ENCODE measurements around the gene CTDSPL. TPM values are rescaled to one million over a fixed set of nuclear protein-coding genes. Genes with fewer than 3 reads are reported as not detected.
A peak's percentile ranks its signal among the peaks of the same experiment; 100 is the strongest.

CTDSPL gene
- total RNA-seq, 1 donor from 2014 or later: 107 TPM

GRCh38 chr3:37918627-37919026, 56.9 kb downstream of the CTDSPL start:
- DNase-seq: no peak

GRCh38 chr3:37920156-37920699, 58.5 kb downstream of the CTDSPL start:
- DNase-seq: no peak

GRCh38 chr3:37921025-37921424, 59.3 kb downstream of the CTDSPL start:
- no peak for DNase-seq

GRCh38 chr3:37922721-37923568, 61.3 kb downstream of the CTDSPL start:
- peak; percentile 41 for DNase-seq

GRCh38 chr3:37923569-37924040, 61.9 kb downstream of the CTDSPL start:
- no peak for DNase-seq

- DNase-seq: no peak
Observed at GRCh38 chr3:37924453-37924852, 62.8 kb downstream of the CTDSPL start.

- no peak for DNase-seq
Observed at GRCh38 chr3:37925157-37925556, 63.5 kb downstream of the CTDSPL start.

- DNase-seq: no peak
Observed at GRCh38 chr3:37926611-37927010, 64.9 kb downstream of the CTDSPL start.

- no peak for DNase-seq
Observed at GRCh38 chr3:37930495-37930894, 68.8 kb downstream of the CTDSPL start.

GRCh38 chr3:37932505-37932904, 70.8 kb downstream of the CTDSPL start:
- DNase-seq: no peak

GRCh38 chr3:37934631-37935289, 73.1 kb downstream of the CTDSPL start:
- DNase-seq: peak; percentile 28

GRCh38 chr3:37935290-37935668, 73.6 kb downstream of the CTDSPL start:
- peak; percentile 47 for DNase-seq

- peak; percentile 87 for DNase-seq
Observed at GRCh38 chr3:37935756-37936666, 74.3 kb downstream of the CTDSPL start.

- no peak for DNase-seq
Observed at GRCh38 chr3:37937156-37937555, 75.5 kb downstream of the CTDSPL start.

- DNase-seq: no peak
Observed at GRCh38 chr3:37938011-37938410, 76.3 kb downstream of the CTDSPL start.

- DNase-seq: no peak
Observed at GRCh38 chr3:37940242-37940908, 78.7 kb downstream of the CTDSPL start.

- DNase-seq: peak; percentile 41
Observed at GRCh38 chr3:37941608-37942508, 80.2 kb downstream of the CTDSPL start.

- DNase-seq: no peak
Observed at GRCh38 chr3:37942646-37943045, 81.0 kb downstream of the CTDSPL start.

GRCh38 chr3:37943126-37943525, 81.4 kb downstream of the CTDSPL start:
- DNase-seq: no peak

- DNase-seq: no peak
Observed at GRCh38 chr3:37943631-37944314, 82.1 kb downstream of the CTDSPL start.

Data from dermis blood vessel endothelial cell (primary cell).